Caco-2 (cell line): Measurements from ENCODE around the gene FAM9C. TPM values are rescaled to one million over a fixed set of nuclear protein-coding genes. Genes with fewer than 3 reads are reported as not detected.

Experiments used
- BruUV-seq: library from RNA; stranded (reverse); fragments of 400-500 nt; replicated peaks from 2 replicates; lab custom pipeline; 2021; lab: Mats Ljungman, UMichigan
- CTCF ChIA-PET: fragments of 300-600 bp; sonication (Branson Sonifier 250); formaldehyde crosslinking; loops from one replicate; lab custom pipeline; 2022; ENCODE audit warnings: antibody characterized with exemption; lab: Charles Lee
- POLR2A ChIA-PET: fragments of 300-600 bp; sonication (Branson Sonifier 250); formaldehyde crosslinking; loops from one replicate; lab custom pipeline; 2022; ENCODE audit warnings: antibody characterized with exemption; lab: Charles Lee
- DNase-seq, 2 experiments: peaks; one replicate each; pipeline versions ENCODE4 v3.0.0 to v3.0.0-alpha.2; 2020 to 2022
- H3K27me3 ChIP-seq: replicated peaks from 2 replicates; pipeline ENCODE4 v1.6.0; 2011; ENCODE audit warnings: low read length; ENCODE audit not compliant: control insufficient read depth, insufficient read depth
- H3K36me3 ChIP-seq: 2 replicates; pipeline ENCODE4 v1.5.1; 2011; ENCODE audit warnings: low read length; ENCODE audit not compliant: control insufficient read depth, insufficient read depth
- H3K4me1 ChIP-seq: fragments of 250-450 bp; sonication (Bioruptor Pico); 2 replicates; pipeline ENCODE4 v1.5.1; 2020; ENCODE audit warnings: mild to moderate bottlenecking
- H3K4me3 ChIP-seq: 2 replicates; pipeline ENCODE4 v1.5.1; 2011; ENCODE audit warnings: low read depth, mild to moderate bottlenecking, control low read depth, low read length
- H3K9me3 ChIP-seq: fragments of 250-450 bp; sonication (Bioruptor Pico); 2 replicates; pipeline ENCODE4 v1.5.1; 2020; ENCODE audit warnings: mild to moderate bottlenecking, moderate library complexity
- H3K27ac Mint-ChIP-seq: one replicate; pipeline ENCODE4 v1.8.0; 2022; ENCODE audit warnings: mixed read lengths; ENCODE audit not compliant: unreplicated experiment
- H3K27me3 Mint-ChIP-seq: one replicate; pipeline ENCODE4 v1.8.0; 2022; ENCODE audit warnings: mixed read lengths; ENCODE audit not compliant: insufficient read depth, unreplicated experiment
- H3K36me3 Mint-ChIP-seq: one replicate; pipeline ENCODE4 v1.8.0; 2022; ENCODE audit warnings: mild to moderate bottlenecking, mixed read lengths; ENCODE audit not compliant: insufficient read depth, unreplicated experiment
- H3K4me1 Mint-ChIP-seq: one replicate; pipeline ENCODE4 v1.8.0; 2022; ENCODE audit warnings: low read depth, mixed read lengths; ENCODE audit not compliant: unreplicated experiment
- H3K4me3 Mint-ChIP-seq: one replicate; pipeline ENCODE4 v1.8.0; 2022; ENCODE audit warnings: mild to moderate bottlenecking, moderate library complexity, mixed read lengths; ENCODE audit not compliant: unreplicated experiment
- H3K9me3 Mint-ChIP-seq: one replicate; pipeline ENCODE4 v1.8.0; 2022; ENCODE audit warnings: mixed read lengths; ENCODE audit not compliant: unreplicated experiment
- intact Hi-C: fragments of 100-400 bp; cut with micrococcal nuclease; formaldehyde crosslinking; loops from one replicate; pipeline ENCODE4 v1.10.0; 2022; ENCODE audit not compliant: unreplicated experiment
- total RNA-seq: library from RNA; stranded (reverse); gene quantifications from 2 replicates; pipeline ENCODE4 v1.2.3, GENCODE V29; 2022
- TF ChIP-seq, protein P1 (sequence below), 2 experiments: fragments of 200-600 bp in 1 of 2; IDR thresholded peaks; 1 replicate in 1 of 2; 2 replicates in 1 of 2; pipeline versions ENCODE4 v1.5.1 to v1.8.0; 2011 to 2022; ENCODE audit warnings: antibody characterized with exemption in 1 of 2, control low read depth in 1 of 2, inconsistent platforms in 1 of 2, low read depth in 1 of 2, low read length in 1 of 2, mild to moderate bottlenecking in 1 of 2, moderate library complexity in 1 of 2; ENCODE audit not compliant: insufficient read depth in 1 of 2, severe bottlenecking in 1 of 2, unreplicated experiment in 1 of 2

The FAM9C gene
- total RNA-seq, 1 experiment from 2014 or later: not detected

DNA sequence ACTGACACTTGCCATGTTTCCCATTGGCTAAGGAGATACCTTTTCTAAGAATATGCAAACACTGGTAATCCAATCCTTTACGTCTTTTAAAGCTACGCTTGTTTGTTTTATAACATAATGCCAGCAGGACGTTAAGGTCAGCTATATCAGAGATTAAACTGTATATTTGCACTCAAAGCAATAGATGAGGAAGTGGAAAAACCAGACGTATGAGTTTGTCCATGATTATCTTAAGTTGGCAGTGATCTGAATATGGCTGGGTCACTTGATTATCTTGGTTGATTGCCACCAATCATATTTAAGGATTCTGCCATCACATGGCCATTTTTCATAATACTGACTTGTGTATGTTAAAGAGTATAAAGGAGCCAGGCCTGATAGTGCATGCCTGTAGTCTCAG is 50.1 kb downstream of the FAM9C start:
- ChIA-PET CTCF (no interaction called here), POLR2A (no interaction called here)
- Histone ChIP-seq H3K36me3 (no peaks in the 10 kb centered on the region), H3K27me3 (no peaks in the 10 kb centered on the region), H3K9me3 (no peaks in the 10 kb centered on the region), H3K4me3 (no peak overlapping the region), H3K4me1 (peaks cover 29% of the 10 kb centered on the region)
- Mint-ChIP-seq H3K27me3 (no peaks in the 10 kb centered on the region), H3K9me3 (no peaks in the 10 kb centered on the region), H3K36me3 (no peaks in the 10 kb centered on the region), H3K4me3 (no peak overlapping the region), H3K27ac (no peak overlapping the region), H3K4me1 (peaks cover 10% of the 10 kb centered on the region)
- DNase-seq: no peak
- intact Hi-C loops: no loop called here
- TF ChIP-seq, protein P1, sequence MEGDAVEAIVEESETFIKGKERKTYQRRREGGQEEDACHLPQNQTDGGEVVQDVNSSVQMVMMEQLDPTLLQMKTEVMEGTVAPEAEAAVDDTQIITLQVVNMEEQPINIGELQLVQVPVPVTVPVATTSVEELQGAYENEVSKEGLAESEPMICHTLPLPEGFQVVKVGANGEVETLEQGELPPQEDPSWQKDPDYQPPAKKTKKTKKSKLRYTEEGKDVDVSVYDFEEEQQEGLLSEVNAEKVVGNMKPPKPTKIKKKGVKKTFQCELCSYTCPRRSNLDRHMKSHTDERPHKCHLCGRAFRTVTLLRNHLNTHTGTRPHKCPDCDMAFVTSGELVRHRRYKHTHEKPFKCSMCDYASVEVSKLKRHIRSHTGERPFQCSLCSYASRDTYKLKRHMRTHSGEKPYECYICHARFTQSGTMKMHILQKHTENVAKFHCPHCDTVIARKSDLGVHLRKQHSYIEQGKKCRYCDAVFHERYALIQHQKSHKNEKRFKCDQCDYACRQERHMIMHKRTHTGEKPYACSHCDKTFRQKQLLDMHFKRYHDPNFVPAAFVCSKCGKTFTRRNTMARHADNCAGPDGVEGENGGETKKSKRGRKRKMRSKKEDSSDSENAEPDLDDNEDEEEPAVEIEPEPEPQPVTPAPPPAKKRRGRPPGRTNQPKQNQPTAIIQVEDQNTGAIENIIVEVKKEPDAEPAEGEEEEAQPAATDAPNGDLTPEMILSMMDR (IDR thresholded peaks at IDR 0.05; ENCODE audit: insufficient read depth in 1 of 2, low read depth in 1 of 2, low read length in 1 of 2, severe bottlenecking in 1 of 2, unreplicated experiment in 1 of 2): no peak
- BruUV-seq: no TSS peak

DNA sequence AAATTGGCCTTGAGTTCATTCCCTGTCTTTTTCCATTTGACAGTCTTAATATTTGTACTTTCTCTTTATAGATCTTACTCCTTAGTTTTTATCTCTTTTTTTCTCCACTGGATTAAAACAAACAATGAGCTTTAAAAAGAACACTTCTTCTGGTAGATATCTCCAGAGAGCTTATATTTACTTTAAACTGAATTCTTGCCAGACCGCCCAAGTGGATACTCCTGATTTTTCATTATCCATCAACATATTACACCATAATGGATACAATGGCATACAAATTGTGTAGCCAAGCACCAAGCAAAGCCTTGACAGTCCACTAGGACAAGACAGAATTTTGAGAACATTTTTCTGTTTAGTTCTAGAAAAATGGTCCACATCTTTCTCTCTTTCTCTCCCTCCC is 50.6 kb downstream of the FAM9C start:
- DNase-seq: no peak
- Histone ChIP-seq H3K9me3 (no peaks in the 10 kb centered on the region), H3K4me1 (peaks cover 32% of the 10 kb centered on the region), H3K27me3 (no peaks in the 10 kb centered on the region), H3K4me3 (no peak overlapping the region), H3K36me3 (no peaks in the 10 kb centered on the region)
- TF ChIP-seq, protein P1 (IDR thresholded peaks at IDR 0.05; ENCODE audit: insufficient read depth in 1 of 2, low read depth in 1 of 2, low read length in 1 of 2, severe bottlenecking in 1 of 2, unreplicated experiment in 1 of 2): no peak
- intact Hi-C loops: no loop called here
- CTCF ChIA-PET: no interaction called here
- Mint-ChIP-seq H3K27ac (no peak overlapping the region), H3K9me3 (no peaks in the 10 kb centered on the region), H3K36me3 (no peaks in the 10 kb centered on the region), H3K27me3 (no peaks in the 10 kb centered on the region), H3K4me1 (peaks cover 10% of the 10 kb centered on the region), H3K4me3 (no peak overlapping the region)
- no TSS peak for BruUV-seq
- POLR2A ChIA-PET: no interaction called here

DNA sequence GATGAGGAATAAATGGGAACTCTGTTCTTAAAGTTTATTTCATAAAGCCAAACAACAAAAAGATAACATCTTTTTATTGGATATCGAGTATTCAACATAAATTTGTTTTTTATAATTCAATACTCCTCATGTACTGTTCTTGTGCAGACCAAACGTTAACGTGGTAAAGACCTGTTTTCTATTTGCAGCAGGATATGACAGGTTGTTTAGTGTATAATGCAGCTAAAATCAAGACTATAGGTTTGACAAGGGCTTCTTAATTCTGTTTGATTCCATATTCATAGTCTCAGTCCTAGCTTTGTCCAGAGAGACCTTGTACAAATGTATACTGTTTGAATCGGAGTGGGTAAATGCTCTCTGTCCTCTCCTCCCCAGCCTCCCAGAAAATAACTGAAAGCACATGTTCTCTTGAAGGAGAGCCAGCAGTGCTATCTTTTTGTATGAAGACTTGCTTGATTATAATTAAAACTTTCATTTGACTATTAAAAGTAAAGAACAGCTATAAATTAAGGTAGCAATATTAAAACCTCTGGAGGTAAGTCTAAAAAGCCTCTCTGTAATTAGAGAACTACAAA is 51.8 kb downstream of the FAM9C start:
- no peak overlapping the region for H3K4me3 Mint-ChIP-seq
- no peaks in the 10 kb centered on the region for H3K36me3 Mint-ChIP-seq
- Histone ChIP-seq H3K4me3 (no peak overlapping the region), H3K36me3 (no peaks in the 10 kb centered on the region), H3K27me3 (no peaks in the 10 kb centered on the region), H3K9me3 (no peaks in the 10 kb centered on the region), H3K4me1 (peaks cover 33% of the 10 kb centered on the region)
- intact Hi-C loops: no loop called here
- TF ChIP-seq, protein P1 (IDR thresholded peaks at IDR 0.05; ENCODE audit: insufficient read depth in 1 of 2, low read depth in 1 of 2, low read length in 1 of 2, severe bottlenecking in 1 of 2, unreplicated experiment in 1 of 2): no peak
- BruUV-seq: no TSS peak
- CTCF ChIA-PET: no interaction called here
- no peak overlapping the region for H3K27ac Mint-ChIP-seq
- no peaks in the 10 kb centered on the region for H3K27me3 Mint-ChIP-seq
- H3K9me3 Mint-ChIP-seq: no peaks in the 10 kb centered on the region
- POLR2A ChIA-PET: no interaction called here
- DNase-seq: no peak
- H3K4me1 Mint-ChIP-seq: no peaks in the 10 kb centered on the region
